ENCODE measurements around the gene HRNR. TPM values are rescaled to one million over a fixed set of nuclear protein-coding genes. Genes with fewer than 3 reads are reported as not detected.
"Not testable (repeated sequence)": the region's sequence is repeated elsewhere in the genome, so short reads cannot be mapped to it uniquely, and the experiment has no call there.

The HRNR gene
- total RNA-seq, 6 donors from 2014 or later: not detected

DNA sequence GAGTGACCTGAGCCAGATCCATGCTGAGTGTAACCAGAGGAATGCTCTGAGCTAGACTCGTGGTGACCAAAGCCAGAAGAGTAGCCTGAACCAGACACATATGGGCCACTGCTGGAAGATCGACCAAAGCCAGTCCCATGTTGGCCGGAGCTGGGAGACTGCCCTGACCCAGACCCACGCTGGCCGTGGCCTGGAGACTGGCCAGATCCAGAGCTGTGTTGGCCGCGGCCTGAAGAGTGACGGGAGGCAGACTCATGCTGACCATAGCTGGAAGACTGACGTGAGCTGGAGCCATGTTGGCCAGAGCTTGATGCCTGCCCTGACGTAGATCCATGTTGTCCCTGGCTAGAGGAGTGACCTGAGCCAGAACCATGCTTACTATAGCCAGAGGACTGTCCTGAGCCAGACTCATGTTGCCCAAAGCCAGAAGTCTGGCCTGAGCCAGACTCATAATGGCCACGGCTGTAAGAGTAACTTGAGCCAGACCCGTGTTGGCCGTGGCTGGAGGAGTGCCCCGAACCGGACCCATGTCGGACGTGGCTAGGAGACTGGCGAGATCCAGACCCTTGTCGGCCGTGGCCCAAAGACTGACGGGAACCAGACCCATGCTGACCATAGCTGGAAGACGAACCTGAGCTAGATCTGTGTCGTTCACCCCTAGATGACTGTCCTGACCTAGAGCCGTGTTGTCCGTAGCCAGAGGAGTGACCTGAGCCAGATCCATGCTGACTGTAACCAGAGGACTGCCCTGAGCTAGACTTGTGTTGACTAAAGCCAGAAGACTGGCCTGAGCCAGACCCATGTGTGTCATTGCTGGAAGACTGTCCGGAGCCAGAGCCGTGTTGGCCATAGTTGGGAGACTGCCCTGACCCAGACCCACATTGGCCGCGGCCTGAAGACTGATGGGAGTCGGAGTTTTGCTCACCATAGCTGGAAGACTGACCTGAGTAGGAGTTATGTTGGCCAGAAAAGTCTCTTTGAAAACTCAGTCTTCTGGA, 3.5 kb downstream of the HRNR start:
- 93 to 94% methylated on average over 17 to 28 of the region's 30 CpGs for WGBS, 2 donors
- Histone ChIP-seq H3K4me3 (no peak overlapping the region), H3K27ac (no peak overlapping the region), H3K27me3 (no peaks in the 10 kb centered on the region), H3K36me3 (no peaks in the 10 kb centered on the region), H3K4me1 (no peaks in the 10 kb centered on the region), H3K9me3 (peaks cover 0 to 4% (median 0%) of the 10 kb centered on the region in 4 donors)
- TF ChIP-seq, protein P1, sequence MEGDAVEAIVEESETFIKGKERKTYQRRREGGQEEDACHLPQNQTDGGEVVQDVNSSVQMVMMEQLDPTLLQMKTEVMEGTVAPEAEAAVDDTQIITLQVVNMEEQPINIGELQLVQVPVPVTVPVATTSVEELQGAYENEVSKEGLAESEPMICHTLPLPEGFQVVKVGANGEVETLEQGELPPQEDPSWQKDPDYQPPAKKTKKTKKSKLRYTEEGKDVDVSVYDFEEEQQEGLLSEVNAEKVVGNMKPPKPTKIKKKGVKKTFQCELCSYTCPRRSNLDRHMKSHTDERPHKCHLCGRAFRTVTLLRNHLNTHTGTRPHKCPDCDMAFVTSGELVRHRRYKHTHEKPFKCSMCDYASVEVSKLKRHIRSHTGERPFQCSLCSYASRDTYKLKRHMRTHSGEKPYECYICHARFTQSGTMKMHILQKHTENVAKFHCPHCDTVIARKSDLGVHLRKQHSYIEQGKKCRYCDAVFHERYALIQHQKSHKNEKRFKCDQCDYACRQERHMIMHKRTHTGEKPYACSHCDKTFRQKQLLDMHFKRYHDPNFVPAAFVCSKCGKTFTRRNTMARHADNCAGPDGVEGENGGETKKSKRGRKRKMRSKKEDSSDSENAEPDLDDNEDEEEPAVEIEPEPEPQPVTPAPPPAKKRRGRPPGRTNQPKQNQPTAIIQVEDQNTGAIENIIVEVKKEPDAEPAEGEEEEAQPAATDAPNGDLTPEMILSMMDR (IDR thresholded peaks at IDR 0.05): no peak
- no peak for TF ChIP-seq POLR2AphosphoS5 (IDR thresholded peaks at IDR 0.05)
- no peak for TF ChIP-seq EP300 (IDR thresholded peaks at IDR 0.05)
- no peak for TF ChIP-seq POLR2A (IDR thresholded peaks at IDR 0.05)
- ATAC-seq (ENCODE audit: low FRiP score in 2 of 2) (peak in 1 of 2 donors; percentile 56), DNase-seq (peak in 1 of 2 donors; percentile 45)

DNA sequence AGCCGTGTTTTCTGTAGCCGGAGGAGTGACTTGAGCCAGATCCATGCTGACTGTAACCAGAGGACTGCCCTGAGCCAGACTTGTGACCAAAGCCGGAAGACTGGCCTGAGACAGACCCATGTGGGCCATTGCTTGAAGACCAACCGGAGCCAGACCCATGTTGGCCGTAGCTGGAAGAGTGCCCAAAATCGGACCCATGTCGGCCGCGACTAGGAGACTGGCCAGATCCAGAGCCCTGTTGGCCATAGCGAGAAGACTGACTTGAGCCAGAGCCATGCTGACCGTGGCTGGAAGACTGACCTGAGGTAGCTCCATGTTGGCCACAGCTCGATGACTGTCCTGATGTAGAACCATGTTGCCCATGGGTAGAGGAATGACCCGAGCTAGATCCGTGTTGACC, 4.6 kb downstream of the HRNR start:
- 94 to 100% methylated on average over 2 to 14 of the region's 14 CpGs for WGBS, 2 donors
- H3K4me3 ChIP-seq; H3K36me3 ChIP-seq; H3K4me1 ChIP-seq; H3K27ac ChIP-seq; DNase-seq; ATAC-seq (ENCODE audit: low FRiP score in 2 of 2); H3K9me3 ChIP-seq; H3K27me3 ChIP-seq: not testable (repeated sequence)

DNA sequence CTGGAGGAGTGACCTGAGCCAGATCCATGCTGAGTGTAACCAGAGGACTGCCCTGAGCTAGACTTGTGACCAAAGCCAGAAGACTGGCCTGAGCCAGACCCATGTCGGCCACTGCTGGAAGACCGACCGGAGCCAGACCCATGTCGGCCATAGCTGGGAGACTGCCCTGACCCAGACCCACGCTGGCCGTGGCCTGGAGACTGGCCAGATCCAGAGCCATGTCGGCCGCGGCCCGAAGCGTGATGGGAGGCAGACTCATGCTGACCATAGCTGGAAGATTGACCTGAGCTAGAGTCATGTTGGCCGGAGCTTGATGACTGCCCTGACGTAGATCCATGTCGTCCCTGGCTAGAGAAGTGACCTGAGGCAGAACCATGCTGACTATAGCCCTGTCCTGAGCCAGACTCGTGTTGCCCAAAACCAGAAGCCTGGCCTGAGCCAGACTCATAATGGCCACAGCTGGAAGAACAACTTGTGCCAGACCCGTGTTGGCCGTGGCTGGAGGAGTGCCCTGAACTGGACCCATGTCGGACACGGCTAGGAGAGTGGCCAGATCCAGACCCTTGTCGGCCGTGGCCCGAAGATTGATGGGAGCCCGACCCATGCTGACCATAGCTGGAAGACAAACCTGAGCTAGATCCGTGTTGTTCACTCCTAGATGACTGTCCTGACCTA, 5.1 kb downstream of the HRNR start:
- Histone ChIP-seq H3K9me3 (peaks cover 0 to 4% (median 0%) of the 10 kb centered on the region in 4 donors), H3K4me3 (no peak overlapping the region), H3K27ac (no peak overlapping the region), H3K36me3 (no peaks in the 10 kb centered on the region), H3K4me1 (no peaks in the 10 kb centered on the region), H3K27me3 (no peaks in the 10 kb centered on the region)
- TF ChIP-seq POLR2A (IDR thresholded peaks at IDR 0.05) (no peak), EP300 (IDR thresholded peaks at IDR 0.05) (no peak)
- TF ChIP-seq, protein P1 (IDR thresholded peaks at IDR 0.05): no peak
- DNase-seq: peak in 1 of 2 donors; percentile 56
- ATAC-seq (ENCODE audit: low FRiP score in 2 of 2): no peak
- 67 to 92% methylated on average over 3 to 24 of the region's 24 CpGs for WGBS, 2 donors

DNA sequence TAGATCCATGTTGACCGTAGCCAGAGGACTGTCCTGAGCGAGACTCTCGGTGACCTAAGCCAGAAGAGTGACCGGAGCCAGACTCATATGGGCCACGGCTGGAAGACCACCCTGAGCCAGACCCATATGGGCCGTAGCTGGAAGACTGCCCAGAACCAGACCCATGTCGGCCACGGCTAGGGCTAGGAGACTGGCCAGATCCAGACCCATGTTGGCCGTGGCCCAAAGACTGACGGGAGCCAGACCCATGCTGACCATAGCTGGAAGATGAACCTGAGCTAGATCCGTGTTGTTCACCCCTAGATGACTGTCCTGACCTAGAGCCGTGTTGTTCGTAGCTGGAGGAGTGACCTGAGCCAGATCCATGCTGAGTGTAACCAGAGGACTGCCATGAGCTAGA, 8.4 kb downstream of the HRNR start:
- H3K9me3 ChIP-seq; ATAC-seq (ENCODE audit: low FRiP score in 2 of 2): not testable (repeated sequence)
- DNase-seq: peak in 1 of 2 donors; percentile 30

DNA sequence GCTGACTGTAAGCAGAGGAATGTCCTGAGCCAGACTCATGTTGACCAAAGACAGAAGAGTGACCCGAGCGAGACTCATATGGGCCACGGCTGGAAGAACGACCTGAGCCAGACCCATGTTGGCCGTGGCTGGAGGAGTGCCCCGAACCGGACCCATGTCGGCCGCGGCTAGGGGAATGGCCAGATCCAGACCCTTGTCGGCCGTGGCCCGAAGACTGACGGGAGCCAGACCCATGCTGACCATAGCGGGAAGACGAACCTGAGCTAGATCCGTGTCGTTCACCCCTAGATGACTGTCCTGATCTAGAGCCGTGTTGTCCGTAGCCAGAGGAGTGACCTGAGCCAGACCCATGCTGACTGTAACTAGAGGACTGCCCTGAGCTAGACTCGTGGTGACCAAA, 9.1 kb downstream of the HRNR start:
- not testable (repeated sequence) for ATAC-seq (ENCODE audit: low FRiP score in 2 of 2); H3K9me3 ChIP-seq; H3K27me3 ChIP-seq; H3K27ac ChIP-seq; H3K36me3 ChIP-seq; H3K4me3 ChIP-seq; H3K4me1 ChIP-seq
- DNase-seq: peak in 1 of 2 donors; percentile 72
- whole genome bisulfite sequencing, 2 donors: no CpG with 5 or more reads among the region's 21 CpGs

More for the DNA sequence above, 8.4 kb downstream of the HRNR start:
- H3K27me3 ChIP-seq, H3K4me3 ChIP-seq, H3K27ac ChIP-seq, H3K4me1 ChIP-seq, H3K36me3 ChIP-seq: not testable (repeated sequence)
- WGBS, 2 donors: 80 to 96% methylated on average over 3 to 8 of the region's 13 CpGs

DNA sequence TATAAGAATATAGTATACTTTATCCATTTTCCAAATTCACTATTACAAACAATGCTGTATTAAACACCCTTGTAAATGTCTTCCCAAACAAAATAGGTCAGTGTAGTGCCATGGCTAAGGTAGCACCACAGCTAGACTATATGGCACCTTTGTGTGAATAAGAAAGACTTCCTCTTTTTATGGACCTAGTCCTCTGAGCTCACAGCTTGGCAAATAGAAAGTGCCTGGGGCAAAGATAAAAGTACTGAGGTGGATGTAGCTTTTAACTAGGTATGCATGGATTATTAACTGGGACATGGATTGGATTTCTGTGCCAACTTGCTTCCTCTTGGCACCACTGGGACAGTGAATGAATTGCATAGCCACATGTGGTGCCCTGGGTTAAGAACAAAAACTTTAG, 25.0 kb downstream of the HRNR start:
- H3K4me1 ChIP-seq: no peaks in the 10 kb centered on the region
- DNase-seq (no peak), ATAC-seq (ENCODE audit: low FRiP score in 2 of 2) (no peak)
- H3K4me3 ChIP-seq: no peak overlapping the region
- no peaks in the 10 kb centered on the region for H3K9me3 ChIP-seq
- no peak for TF ChIP-seq POLR2A (IDR thresholded peaks at IDR 0.05)
- TF ChIP-seq, protein P1 (IDR thresholded peaks at IDR 0.05): no peak
- no peak for TF ChIP-seq POLR2AphosphoS5 (IDR thresholded peaks at IDR 0.05)
- TF ChIP-seq EP300 (IDR thresholded peaks at IDR 0.05): no peak
- H3K27ac ChIP-seq: no peak overlapping the region
- H3K27me3 ChIP-seq: no peaks in the 10 kb centered on the region
- no peaks in the 10 kb centered on the region for H3K36me3 ChIP-seq

Data from upper lobe of left lung (tissue), 6 donors.